H1 (cell line): ENCODE measurements around the gene RBM34. TPM values are rescaled to one million over a fixed set of nuclear protein-coding genes. Genes with fewer than 3 reads are reported as not detected.

Experiments used
- CTCF ChIA-PET: fragments of 300-600 bp; sonication (Branson Sonifier 250); formaldehyde crosslinking; loops from one replicate; lab custom pipeline; 2021; ENCODE audit not compliant: partially characterized antibody; lab: Charles Lee
- POLR2A ChIA-PET: fragments of 300-600 bp; sonication (Branson Sonifier 250); formaldehyde crosslinking; loops from one replicate; lab custom pipeline; 2021; ENCODE audit warnings: inconsistent platforms; ENCODE audit not compliant: partially characterized antibody; lab: Charles Lee
- DNase-seq, 2 experiments: peaks; one replicate each; pipeline versions ENCODE4 v3.0.0 to v3.0.0-alpha.2; 2010 to 2022; ENCODE audit warnings: low spot score in 2 of 2, low read depth in 1 of 2, mixed read lengths in 1 of 2
- FAIRE-seq: peaks from 2 replicates; lab custom pipeline; 2011; peaks lifted over from hg19 to GRCh38; lab: Jason Lieb, UNC
- H2AFZ ChIP-seq: 2 replicates; pipeline ENCODE4 v1.8.1; 2012; ENCODE audit warnings: low read length, inconsistent platforms
- H2AK5ac ChIP-seq: 2 replicates; pipeline ENCODE4 v1.6.1; 2013; ENCODE audit warnings: low read depth, low read length
- H2BK120ac ChIP-seq: replicated peaks from 2 replicates; pipeline ENCODE3; 2013; ENCODE audit warnings: low read depth, low read length, inconsistent platforms
- H2BK12ac ChIP-seq: 2 replicates; pipeline ENCODE4 v1.6.1; 2013; ENCODE audit warnings: low read depth, low read length
- H2BK15ac ChIP-seq: 2 replicates; pipeline ENCODE4 v1.6.1; 2013; ENCODE audit warnings: low read length
- H2BK20ac ChIP-seq: 2 replicates; pipeline ENCODE4 v1.6.1; 2013; ENCODE audit warnings: low read length
- H2BK5ac ChIP-seq: 2 replicates; pipeline ENCODE4 v1.6.1; 2013; ENCODE audit warnings: low read depth, low read length
- H3K14ac ChIP-seq: 2 replicates; pipeline ENCODE4 v1.6.1; 2013; ENCODE audit warnings: inconsistent platforms; ENCODE audit not compliant: insufficient read length
- H3K18ac ChIP-seq: 2 replicates; pipeline ENCODE4 v1.6.1; 2013; ENCODE audit warnings: low read length; ENCODE audit errors: extremely low read depth
- H3K23ac ChIP-seq: 2 replicates; pipeline ENCODE4 v1.6.1; 2013; ENCODE audit warnings: inconsistent platforms; ENCODE audit not compliant: insufficient read length
- H3K23me2 ChIP-seq: 2 replicates; pipeline ENCODE4 v1.6.1; 2013; ENCODE audit warnings: low read depth, low read length
- H3K27ac ChIP-seq: 2 replicates; pipeline ENCODE4 v1.6.1; 2011; ENCODE audit warnings: low read depth, low read length, inconsistent platforms
- H3K27me3 ChIP-seq, 4 experiments: replicated peaks in 1 of 4; 1 replicate in 1 of 4; 2 replicates in 3 of 4; pipeline versions ENCODE4 v1.6.1 to v1.8.1; 2011 to 2013; ENCODE audit warnings: low read length in 3 of 4, mild to moderate bottlenecking in 3 of 4, inconsistent platforms in 2 of 4, mixed read lengths in 2 of 4, moderate library complexity in 1 of 4; ENCODE audit not compliant: control insufficient read depth in 3 of 4, insufficient read depth in 3 of 4; ENCODE audit errors: extremely low read depth in 1 of 4
- H3K36me3 ChIP-seq, 4 experiments: 2 replicates each; pipeline versions ENCODE4 v1.6.1 to v1.8.1; 2011 to 2013; ENCODE audit warnings: mild to moderate bottlenecking in 4 of 4, low read length in 3 of 4, moderate library complexity in 2 of 4, control low read depth in 1 of 4, inconsistent platforms in 1 of 4; ENCODE audit not compliant: insufficient read depth in 4 of 4, control insufficient read depth in 2 of 4
- H3K4ac ChIP-seq: replicated peaks from 2 replicates; pipeline ENCODE3; 2013; ENCODE audit warnings: low read length, low read depth, mixed read lengths, inconsistent platforms; ENCODE audit not compliant: insufficient read length
- H3K4me1 ChIP-seq, 4 experiments: replicated peaks in 1 of 4; 1 replicate in 1 of 4; 2 replicates in 3 of 4; pipeline versions ENCODE4 v1.6.1 to v1.8.1; 2011 to 2013; ENCODE audit warnings: low read length in 3 of 4, inconsistent platforms in 2 of 4, mixed read lengths in 1 of 4; ENCODE audit not compliant: insufficient read depth in 4 of 4, control insufficient read depth in 3 of 4
- H3K4me2 ChIP-seq, 2 experiments: 2 replicates each; pipeline versions ENCODE4 v1.6.1 to v1.8.1; 2011 to 2013; ENCODE audit warnings: low read depth in 2 of 2, low read length in 2 of 2, control low read depth in 1 of 2, inconsistent platforms in 1 of 2, mild to moderate bottlenecking in 1 of 2; ENCODE audit not compliant: insufficient read depth in 1 of 2
- H3K4me3 ChIP-seq, 4 experiments: fragments of 200-600, 300-600 bp in 1 of 4; sonication (generic), shearing (Covaris generic), sonication (Bioruptor Twin) in 1 of 4; 2 replicates each; pipeline versions ENCODE4 v1.5.1 to v1.8.1; 2011 to 2016; ENCODE audit warnings: low read length in 4 of 4, low read depth in 3 of 4, control low read depth in 2 of 4, inconsistent platforms in 2 of 4, mild to moderate bottlenecking in 2 of 4, mixed read lengths in 1 of 4, moderate library complexity in 1 of 4; ENCODE audit not compliant: insufficient read depth in 2 of 4; ENCODE audit errors: extremely low read depth in 1 of 4
- H3K56ac ChIP-seq: replicated peaks from 2 replicates; pipeline ENCODE3; 2013; ENCODE audit warnings: low read depth, mild to moderate bottlenecking, mixed read lengths, low read length, inconsistent platforms; ENCODE audit not compliant: insufficient read length
- H3K79me1 ChIP-seq: 2 replicates; pipeline ENCODE4 v1.6.1; 2013; ENCODE audit warnings: low read depth, low read length, control low read depth
- H3K79me2 ChIP-seq, 2 experiments: 2 replicates each; pipeline versions ENCODE4 v1.6.1 to v1.8.1; 2012 to 2013; ENCODE audit warnings: low read length in 2 of 2, mild to moderate bottlenecking in 2 of 2, inconsistent platforms in 1 of 2; ENCODE audit not compliant: insufficient read depth in 2 of 2, control insufficient read depth in 1 of 2
- H3K9ac ChIP-seq, 4 experiments: replicated peaks in 1 of 4; 1 replicate in 1 of 4; 2 replicates in 3 of 4; pipeline versions ENCODE4 v1.6.1 to v1.8.1; 2011 to 2013; ENCODE audit warnings: low read depth in 3 of 4, low read length in 3 of 4, control low read depth in 2 of 4, mild to moderate bottlenecking in 2 of 4, moderate library complexity in 2 of 4, inconsistent platforms in 1 of 4; ENCODE audit errors: extremely low read depth in 1 of 4
- H3K9me3 ChIP-seq, 2 experiments: 2 replicates each; pipeline versions ENCODE4 v1.6.1 to v1.8.1; 2012 to 2013; ENCODE audit warnings: mild to moderate bottlenecking in 2 of 2, moderate library complexity in 2 of 2, control low read depth in 1 of 2, inconsistent platforms in 1 of 2, low read depth in 1 of 2, low read length in 1 of 2, mixed read lengths in 1 of 2; ENCODE audit not compliant: insufficient read depth in 2 of 2
- H4K20me1 ChIP-seq, 2 experiments: replicated peaks in 1 of 2; 2 replicates each; pipeline versions ENCODE3 to v1.8.1; 2011 to 2013; ENCODE audit warnings: inconsistent platforms in 2 of 2, low read length in 2 of 2, mild to moderate bottlenecking in 1 of 2; ENCODE audit not compliant: insufficient read depth in 2 of 2, control insufficient read depth in 1 of 2
- H4K5ac ChIP-seq: 2 replicates; pipeline ENCODE4 v1.6.1; 2013; ENCODE audit warnings: low read length, low read depth, mixed read lengths, inconsistent platforms; ENCODE audit not compliant: insufficient read length
- H4K8ac ChIP-seq: 2 replicates; pipeline ENCODE4 v1.8.0; 2013; ENCODE audit warnings: mild to moderate bottlenecking, moderate library complexity, low read length, inconsistent platforms; ENCODE audit not compliant: insufficient read depth; ENCODE audit errors: extremely low read depth
- H4K91ac ChIP-seq: replicated peaks from 2 replicates; pipeline ENCODE3; 2013; ENCODE audit warnings: low read length, mixed read lengths, inconsistent platforms; ENCODE audit not compliant: insufficient read length
- BCL11A ChIP-seq, 2 experiments: IDR thresholded peaks; one replicate each; pipeline ENCODE4 v1.6.1; 2011; ENCODE audit warnings: low read depth in 2 of 2, low read length in 2 of 2, mild to moderate bottlenecking in 2 of 2
- CTCF ChIP-seq, 3 experiments: IDR thresholded peaks; 1 replicate in 2 of 3; 2 replicates in 1 of 3; pipeline versions ENCODE4 v1.5.1 to v1.6.1; 2011; ENCODE audit warnings: low read length in 3 of 3, mild to moderate bottlenecking in 3 of 3, inconsistent platforms in 2 of 3, low read depth in 1 of 3, moderate library complexity in 1 of 3; ENCODE audit not compliant: insufficient read depth in 1 of 3; ENCODE audit errors: control extremely low read depth in 1 of 3
- E2F6 ChIP-seq: IDR thresholded peaks from 2 replicates; pipeline ENCODE4 v1.6.1; 2012; ENCODE audit warnings: inconsistent platforms
- JUND ChIP-seq: IDR thresholded peaks from 2 replicates; pipeline ENCODE4 v1.6.1; 2011; ENCODE audit warnings: mild to moderate bottlenecking, improper control_type of control experiment, low read length
- KDM1A ChIP-seq: fragments of 200-600, 300-600 bp; sonication (generic); IDR thresholded peaks from 2 replicates; pipeline ENCODE4 v1.7.1; 2016; ENCODE audit warnings: mild to moderate bottlenecking, low read length, borderline replicate concordance
- YY1 ChIP-seq: IDR thresholded peaks from 2 replicates; pipeline ENCODE4 v1.6.1; 2011; ENCODE audit warnings: low read depth, mild to moderate bottlenecking, low read length
- ZNF274 ChIP-seq: IDR thresholded peaks from 2 replicates; pipeline ENCODE4 v1.7.0; 2012; ENCODE audit warnings: low read length, borderline replicate concordance; ENCODE audit errors: extremely low read depth
- WGBS, 2 experiments: shearing (Covaris generic) in 1 of 2; methylation state at CpG; one replicate each; pipeline versions ENCODE4 v1.1.6 to v1.1.7; 2013 to 2015; ENCODE audit warnings: low lambda C conversion rate in 2 of 2, mixed read lengths in 2 of 2, inconsistent platforms in 1 of 2, low coverage in 1 of 2, missing lambda C conversion rate in 1 of 2; ENCODE audit not compliant: insufficient replicate concordance in 2 of 2, insufficient coverage in 1 of 2, insufficient read length in 1 of 2; ENCODE audit errors: extremely low coverage in 1 of 2, missing lambda C conversion rate in 1 of 2; 5-methylcytosine and 5-hydroxymethylcytosine counted together
- polyA plus RNA-seq, 7 experiments: library from polyadenylated mRNA; depleted of rRNA in 3 of 7; stranded (reverse) in 5 of 7; unstranded in 2 of 7; fragments of >200 nt in 5 of 7; fragments of 200-250 nt in 2 of 7; gene quantifications; 1 replicate in 5 of 7; 2 replicates in 1 of 7; 4 replicates in 1 of 7; pipeline versions ENCODE4 v1.2.1 to v1.2.3, GENCODE V29; 2011 to 2013; ENCODE audit warnings: missing spikeins in 2 of 7, mixed read lengths in 2 of 7
- total RNA-seq: library from RNA; stranded (reverse); fragmentation: NEBNext Ultra II Directional; extraction: Animal tissue kit (Norgen Biotek cat#: 25700); gene quantifications from 2 replicates; pipeline ENCODE4 v1.2.1, GENCODE V29; 2021

The RBM34 gene
- total and polyA plus RNA-seq, 2 of the 8 experiments (the other 6 are each of a cell fraction or from before 2014, with no cell fraction given) = 18.8 to 108 TPM

- no peak overlapping the region for H3K56ac ChIP-seq
- H2BK5ac ChIP-seq = no peak overlapping the region
- H3K27me3 ChIP-seq = no peaks in the 10 kb centered on the region
- DNase-seq = peak in 1 of 2 experiments; percentile 19
- H2BK120ac ChIP-seq = no peak overlapping the region
- no peaks in the 10 kb centered on the region for H3K79me1 ChIP-seq
- FAIRE-seq = no peak
- no peak overlapping the region for H3K4me3 ChIP-seq
- no peak overlapping the region for H3K14ac ChIP-seq
- ChIA-PET POLR2A (interaction anchor here (1.1 to 4.6 kb wide), 3 partner anchors 7 to 42 kb away, joined by 3 to 18 read pairs (median 3); no protein-coding TSS in a partner anchor), CTCF (no interaction called here)
- no peak overlapping the region for H4K5ac ChIP-seq
- H4K8ac ChIP-seq = no peak overlapping the region
- H2AFZ ChIP-seq = no peak overlapping the region
- WGBS, 2 experiments = 99% methylated on average over 9 of the region's 9 CpGs; no CpG with 5 or more reads in 1 of the 2 experiments
- H2BK15ac ChIP-seq = no peak overlapping the region
- no peak overlapping the region for H4K91ac ChIP-seq
- H3K23me2 ChIP-seq = no peaks in the 10 kb centered on the region
- H3K4me2 ChIP-seq = no peak overlapping the region
- no peaks in the 10 kb centered on the region for H3K9me3 ChIP-seq
- H2BK20ac ChIP-seq = no peak overlapping the region
- peaks cover 0 to 5% of the 10 kb centered on the region in 2 experiments; a peak in 1 of 4 replicates for H3K79me2 ChIP-seq
- H3K36me3 ChIP-seq = peaks cover 15 to 85% (median 56%) of the 10 kb centered on the region in 4 experiments
- TF ChIP-seq YY1 = no peak
- no peak for TF ChIP-seq JUND
- no peak for TF ChIP-seq CTCF (IDR thresholded peaks at IDR 0.05; ENCODE audit: control extremely low read depth in 1 of 3, insufficient read depth in 1 of 3, low read depth in 1 of 3, low read length in 3 of 3)
- TF ChIP-seq BCL11A (IDR thresholded peaks at IDR 0.05; ENCODE audit: low read depth in 2 of 2, low read length in 2 of 2) = no peak
- TF ChIP-seq E2F6 = no peak
- TF ChIP-seq KDM1A = no peak
- TF ChIP-seq ZNF274 = no peak
- H3K27ac ChIP-seq = no peak overlapping the region
- no peak overlapping the region for H2AK5ac ChIP-seq
- H2BK12ac ChIP-seq = no peak overlapping the region
- H3K4me1 ChIP-seq = no peaks in the 10 kb centered on the region
- peaks cover 0 to 5% of the 10 kb centered on the region in 2 experiments for H4K20me1 ChIP-seq
- H3K9ac ChIP-seq = no peak overlapping the region
- H3K18ac ChIP-seq = no peak overlapping the region
- H3K23ac ChIP-seq = no peak overlapping the region
- no peak overlapping the region for H3K4ac ChIP-seq
Measured at GRCh38 chr1:235149824-235150223, 11.2 kb downstream of the RBM34 start.
